Measurements from ENCODE around the gene RNU1-2. TPM values are rescaled to one million over a fixed set of nuclear protein-coding genes. Genes with fewer than 3 reads are reported as not detected.
"Not testable (repeated sequence)": the region's sequence is repeated elsewhere in the genome, so short reads cannot be mapped to it uniquely, and the experiment has no call there.

Gene RNU1-2
- total RNA-seq, 1 donor from 2014 or later = 4,234 TPM

GRCh38 chr1:16921391-16922185 is 25.8 kb downstream of the RNU1-2 start, which contains the start of gene CROCC:
CROCC (plus strand) TSS chr1:16921931; CDS start chr1:16922019, 88 bp downstream.
- ATAC-seq = peak; percentile 32
- intact Hi-C loops (cut with micrococcal nuclease) = no loop called here
- DNase-seq = peak; percentile 47

- ATAC-seq = no peak
- intact Hi-C loops (cut with micrococcal nuclease) = no loop called here
- no peak for DNase-seq
Observed at GRCh38 chr1:16922466-16922865, 26.7 kb downstream of the RNU1-2 start.

GRCh38 chr1:16922885-16923431 is 27.2 kb downstream of the RNU1-2 start:
- DNase-seq (no peak), ATAC-seq (no peak)

GRCh38 chr1:16924216-16924918 is 28.6 kb downstream of the RNU1-2 start:
- ATAC-seq (no peak), DNase-seq (no peak)
- intact Hi-C loops (cut with micrococcal nuclease) = no loop called here

More at GRCh38 chr1:16922885-16923431, 27.2 kb downstream of the RNU1-2 start:
- intact Hi-C loops (cut with micrococcal nuclease) = no loop called here

GRCh38 chr1:16924919-16925477 is 29.2 kb downstream of the RNU1-2 start:
- DNase-seq (no peak), ATAC-seq (no peak)
- intact Hi-C loops (cut with micrococcal nuclease) = no loop called here

GRCh38 chr1:16925635-16926490 is 30.1 kb downstream of the RNU1-2 start:
- intact Hi-C loops (cut with micrococcal nuclease) = no loop called here
- ATAC-seq (no peak), DNase-seq (no peak)

GRCh38 chr1:16926491-16927073 is 30.8 kb downstream of the RNU1-2 start:
- intact Hi-C loops (cut with micrococcal nuclease) = no loop called here
- ATAC-seq (no peak), DNase-seq (no peak)

GRCh38 chr1:16927256-16927655 is 31.5 kb downstream of the RNU1-2 start:
- intact Hi-C loops (cut with micrococcal nuclease) = no loop called here
- DNase-seq (no peak), ATAC-seq (no peak)

GRCh38 chr1:16927711-16928485 is 32.1 kb downstream of the RNU1-2 start:
- intact Hi-C loops (cut with micrococcal nuclease) = no loop called here
- ATAC-seq = no peak
- peak; percentile 15 for DNase-seq

GRCh38 chr1:16929146-16930041 is 33.6 kb downstream of the RNU1-2 start:
- intact Hi-C loops (cut with micrococcal nuclease); ATAC-seq: not testable (repeated sequence)
- DNase-seq = peak; percentile 17

GRCh38 chr1:16931206-16931934 is 35.6 kb downstream of the RNU1-2 start:
- intact Hi-C loops (cut with micrococcal nuclease) = not testable (repeated sequence)
- DNase-seq = peak; percentile 4

GRCh38 chr1:16933945-16934344 is 38.2 kb downstream of the RNU1-2 start:
- DNase-seq; ATAC-seq; intact Hi-C loops (cut with micrococcal nuclease): not testable (repeated sequence)

More at GRCh38 chr1:16931206-16931934, 35.6 kb downstream of the RNU1-2 start:
- not testable (repeated sequence) for ATAC-seq

- DNase-seq; intact Hi-C loops (cut with micrococcal nuclease): not testable (repeated sequence)
- peak; percentile 28 for ATAC-seq
Observed at GRCh38 chr1:16936580-16936979, 40.8 kb downstream of the RNU1-2 start.

GRCh38 chr1:16938351-16939321 is 42.9 kb downstream of the RNU1-2 start:
- intact Hi-C loops (cut with micrococcal nuclease) = no loop called here
- no peak for ATAC-seq

More at GRCh38 chr1:16938351-16939321, 42.9 kb downstream of the RNU1-2 start:
- no peak for DNase-seq

Data from left ventricle myocardium superior (tissue), 1 donor.